GM12878 (cell line): ENCODE data around the gene SLC35F3. TPM values are rescaled to one million over a fixed set of nuclear protein-coding genes. Genes with fewer than 3 reads are reported as not detected.

ENCODE experiments used
- ATAC-seq: fragments of 200-7000 bp; cut with Tn5 transposase; 3 replicates; pipeline ENCODE4 v1.9.1; 2020; ENCODE audit warnings: mild to moderate bottlenecking, moderate library complexity
- BruUV-seq: library from RNA; stranded (reverse); fragments of 400-500 nt; replicated peaks from 2 replicates; lab custom pipeline; 2021; lab: Mats Ljungman, UMichigan
- CTCF ChIA-PET: fragments of 300-600 bp; sonication (Branson Sonifier 250); formaldehyde crosslinking; extraction: SDS; loops from one replicate; lab custom pipeline; 2021; ENCODE audit warnings: inconsistent platforms; lab: Yijun Ruan, JAX
- POLR2A ChIA-PET: fragments of 350-600 bp; formaldehyde crosslinking; extraction: SDS; loops from one replicate; lab custom pipeline; 2021; ENCODE audit warnings: inconsistent platforms; lab: Charles Lee
- RAD21 ChIA-PET: fragments of 300-600 bp; sonication (Branson Sonifier 250); formaldehyde crosslinking; loops from one replicate; lab custom pipeline; 2023; ENCODE audit warnings: antibody characterized with exemption; ENCODE audit not compliant: unreplicated experiment; lab: Charles Lee
- SMC1A ChIA-PET: fragments of 300-600 bp; sonication (Branson Sonifier 250); formaldehyde crosslinking; loops from one replicate; lab custom pipeline; 2023; ENCODE audit not compliant: unreplicated experiment, uncharacterized antibody; lab: Charles Lee
- DNase-seq: peaks from one replicate; pipeline ENCODE4 v3.0.0-alpha.2; 2011; ENCODE audit warnings: low read depth, low spot score
- FAIRE-seq: peaks from 3 replicates; lab custom pipeline; 2011; peaks lifted over from hg19 to GRCh38; lab: Jason Lieb, UNC
- H2AFZ ChIP-seq: 2 replicates; pipeline ENCODE4 v1.6.0; 2011; ENCODE audit warnings: low read depth, low read length, control low read depth; ENCODE audit not compliant: control insufficient read depth
- H3K27ac ChIP-seq: 2 replicates; pipeline ENCODE4 v1.5.1; 2011; ENCODE audit warnings: control low read depth; ENCODE audit not compliant: control insufficient read depth, insufficient read depth
- H3K27me3 ChIP-seq, 2 experiments: replicated peaks in 1 of 2; 2 replicates each; pipeline versions ENCODE4 v1.6.0 to v1.6.1; 2011; ENCODE audit warnings: low read length in 1 of 2; ENCODE audit not compliant: control insufficient read depth in 2 of 2, insufficient read depth in 2 of 2
- H3K36me3 ChIP-seq, 2 experiments: 2 replicates each; pipeline ENCODE4 v1.5.1; 2011; ENCODE audit warnings: low read length in 1 of 2; ENCODE audit not compliant: control insufficient read depth in 2 of 2, insufficient read depth in 2 of 2
- H3K4me1 ChIP-seq: 2 replicates; pipeline ENCODE4 v1.6.1; 2011; ENCODE audit warnings: mild to moderate bottlenecking, low read length, moderate library complexity, mixed read lengths; ENCODE audit not compliant: control insufficient read depth, insufficient read depth
- H3K4me2 ChIP-seq: 2 replicates; pipeline ENCODE4 v1.6.0; 2011; ENCODE audit warnings: control low read depth; ENCODE audit not compliant: control insufficient read depth, insufficient read depth
- H3K4me3 ChIP-seq: fragments of 200-600 bp; sonication (generic); 2 replicates; pipeline ENCODE4 v1.5.1; 2016
- H3K79me2 ChIP-seq: 2 replicates; pipeline ENCODE4 v1.6.0; 2011; ENCODE audit warnings: low read length; ENCODE audit not compliant: control insufficient read depth, insufficient read depth
- H3K9ac ChIP-seq: 2 replicates; pipeline ENCODE4 v1.8.0; 2011; ENCODE audit warnings: low read length, control low read depth, mixed read lengths; ENCODE audit not compliant: control insufficient read depth, insufficient read depth
- H3K9me3 ChIP-seq: replicated peaks from 3 replicates; pipeline ENCODE4 v1.5.1; 2011; ENCODE audit warnings: mild to moderate bottlenecking, low read length; ENCODE audit not compliant: control insufficient read depth, insufficient read depth
- H4K20me1 ChIP-seq: 2 replicates; pipeline ENCODE4 v1.6.0; 2011; ENCODE audit not compliant: control insufficient read depth, insufficient read depth
- KAT2A ChIP-seq: conservative IDR thresholded peaks from 2 replicates; pipeline ENCODE4 v1.6.1; 2011; ENCODE audit warnings: low read depth, low read length; ENCODE audit not compliant: control insufficient read depth
- RBBP5 ChIP-seq: fragments of 200-600 bp; sonication (generic); conservative IDR thresholded peaks from 2 replicates; pipeline ENCODE4 v1.6.1; 2016
- SIX5 ChIP-seq: IDR thresholded peaks from 2 replicates; pipeline ENCODE4 v1.6.1; 2011; ENCODE audit warnings: mild to moderate bottlenecking, low read depth, low read length, moderate library complexity; ENCODE audit not compliant: severe bottlenecking
- STAT3 ChIP-seq: IDR thresholded peaks from 2 replicates; pipeline ENCODE4 v1.6.1; 2011; ENCODE audit warnings: low read depth, low read length, improper control_type of control experiment
- WGBS: methylation state at CpG from one replicate; pipeline ENCODE4 v1.1.6; 2016; ENCODE audit warnings: low lambda C conversion rate; ENCODE audit not compliant: insufficient replicate concordance, insufficient coverage; ENCODE audit errors: missing lambda C conversion rate; 5-methylcytosine and 5-hydroxymethylcytosine counted together
- in situ Hi-C: fragments of 300-500 bp; cut with MboI; formaldehyde crosslinking; loops from 9 replicates; pipeline ENCODE4 v1.14.3; 2018; ENCODE audit warnings: mixed read lengths
- intact Hi-C: fragments of 100-400 bp; cut with micrococcal nuclease; formaldehyde crosslinking; loops from one replicate; pipeline ENCODE4 v1.14.2; 2022; ENCODE audit not compliant: unreplicated experiment
- polyA plus RNA-seq, 11 experiments: library from polyadenylated mRNA; depleted of rRNA in 4 of 11; unstranded in 6 of 11; stranded (reverse) in 5 of 11; fragments of >200 nt; fragmentation: Nextera tagmentation in 4 of 11; fragmentation: Illumina TruSeq in 1 of 11; extraction: Ambion mirVana in 4 of 11; extraction: Trizol in 1 of 11; gene quantifications; 1 replicate in 1 of 11; 2 replicates in 10 of 11; pipeline versions ENCODE4 v1.2.1 to v1.2.3, GENCODE V29; 2011 to 2016; ENCODE audit warnings: inconsistent platforms in 2 of 11, missing spikeins in 2 of 11, low read depth in 1 of 11
- total RNA-seq, 4 experiments: library from RNA; depleted of rRNA in 3 of 4; stranded (reverse); fragments of >200 nt in 3 of 4; fragmentation: Illumina TruSeq in 1 of 4; extraction: Trizol in 1 of 4; gene quantifications; 2 replicates each; pipeline versions ENCODE4 v1.2.1 to v1.2.3, GENCODE V29; 2013 to 2021
- TF ChIP-seq, protein P1 (sequence below): fragments of 450-650 bp; IDR thresholded peaks from 2 replicates; pipeline ENCODE4 v1.6.1; 2017; ENCODE audit warnings: antibody characterized with exemption, mild to moderate bottlenecking, moderate library complexity
- TF ChIP-seq, protein P2 (sequence below): fragments of 450-650 bp; IDR thresholded peaks from 2 replicates; pipeline ENCODE4 v1.6.1; 2017; ENCODE audit warnings: mild to moderate bottlenecking, moderate library complexity

SLC35F3 gene
- total and polyA plus RNA-seq, 10 of the 15 experiments (the other 5 are each of a cell fraction or from before 2014, with no cell fraction given), result 1.0 to 8.6 (median 5.7) TPM

DNA sequence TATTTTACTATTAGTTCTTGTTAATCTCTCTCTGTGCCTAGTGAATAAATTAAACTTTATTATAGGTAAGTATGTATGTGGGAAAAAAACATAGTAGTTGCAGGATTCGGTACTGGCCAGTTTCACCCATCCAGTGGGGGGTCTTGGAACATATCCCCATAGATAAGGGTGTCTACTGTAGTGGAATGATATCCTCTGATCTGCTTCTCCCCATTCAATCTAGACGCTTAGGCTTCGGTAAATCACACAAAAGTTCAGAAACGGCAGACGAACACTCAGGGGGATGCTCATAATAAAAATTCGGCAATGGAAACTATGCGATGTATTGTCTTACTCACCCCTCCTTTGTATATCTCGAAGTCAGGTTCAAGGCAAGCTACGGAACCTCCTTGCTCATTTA lies 235.9 kb downstream of the SLC35F3 start:
- BruUV-seq, result no TSS peak
- no peak for ATAC-seq
- Histone ChIP-seq H3K9ac (no peak overlapping the region), H3K4me3 (no peak overlapping the region), H3K4me1 (no peaks in the 10 kb centered on the region), H3K27ac (no peak overlapping the region), H2AFZ (no peak overlapping the region), H3K9me3 (no peaks in the 10 kb centered on the region), H3K4me2 (no peak overlapping the region), H3K79me2 (no peaks in the 10 kb centered on the region), H3K36me3 (no peaks in the 10 kb centered on the region), H4K20me1 (no peaks in the 10 kb centered on the region), H3K27me3 (no peaks in the 10 kb centered on the region)
- intact Hi-C loops, result no loop called here
- FAIRE-seq, result no peak
- RAD21 ChIA-PET, result no interaction called here
- 59% methylated on average over 9 of the region's 9 CpGs for whole genome bisulfite sequencing
- CTCF ChIA-PET, result interaction anchor here (1.4 kb wide), 1 partner anchor 170 kb away, joined by 5 read pairs; no protein-coding TSS in a partner anchor
- no peak for DNase-seq
- TF ChIP-seq STAT3 (no peak), RBBP5 (no peak), SIX5 (no peak), KAT2A (no peak)
- TF ChIP-seq, protein P1, sequence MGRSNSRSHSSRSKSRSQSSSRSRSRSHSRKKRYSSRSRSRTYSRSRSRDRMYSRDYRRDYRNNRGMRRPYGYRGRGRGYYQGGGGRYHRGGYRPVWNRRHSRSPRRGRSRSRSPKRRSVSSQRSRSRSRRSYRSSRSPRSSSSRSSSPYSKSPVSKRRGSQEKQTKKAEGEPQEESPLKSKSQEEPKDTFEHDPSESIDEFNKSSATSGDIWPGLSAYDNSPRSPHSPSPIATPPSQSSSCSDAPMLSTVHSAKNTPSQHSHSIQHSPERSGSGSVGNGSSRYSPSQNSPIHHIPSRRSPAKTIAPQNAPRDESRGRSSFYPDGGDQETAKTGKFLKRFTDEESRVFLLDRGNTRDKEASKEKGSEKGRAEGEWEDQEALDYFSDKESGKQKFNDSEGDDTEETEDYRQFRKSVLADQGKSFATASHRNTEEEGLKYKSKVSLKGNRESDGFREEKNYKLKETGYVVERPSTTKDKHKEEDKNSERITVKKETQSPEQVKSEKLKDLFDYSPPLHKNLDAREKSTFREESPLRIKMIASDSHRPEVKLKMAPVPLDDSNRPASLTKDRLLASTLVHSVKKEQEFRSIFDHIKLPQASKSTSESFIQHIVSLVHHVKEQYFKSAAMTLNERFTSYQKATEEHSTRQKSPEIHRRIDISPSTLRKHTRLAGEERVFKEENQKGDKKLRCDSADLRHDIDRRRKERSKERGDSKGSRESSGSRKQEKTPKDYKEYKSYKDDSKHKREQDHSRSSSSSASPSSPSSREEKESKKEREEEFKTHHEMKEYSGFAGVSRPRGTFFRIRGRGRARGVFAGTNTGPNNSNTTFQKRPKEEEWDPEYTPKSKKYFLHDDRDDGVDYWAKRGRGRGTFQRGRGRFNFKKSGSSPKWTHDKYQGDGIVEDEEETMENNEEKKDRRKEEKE, result no peak
- TF ChIP-seq, protein P2, sequence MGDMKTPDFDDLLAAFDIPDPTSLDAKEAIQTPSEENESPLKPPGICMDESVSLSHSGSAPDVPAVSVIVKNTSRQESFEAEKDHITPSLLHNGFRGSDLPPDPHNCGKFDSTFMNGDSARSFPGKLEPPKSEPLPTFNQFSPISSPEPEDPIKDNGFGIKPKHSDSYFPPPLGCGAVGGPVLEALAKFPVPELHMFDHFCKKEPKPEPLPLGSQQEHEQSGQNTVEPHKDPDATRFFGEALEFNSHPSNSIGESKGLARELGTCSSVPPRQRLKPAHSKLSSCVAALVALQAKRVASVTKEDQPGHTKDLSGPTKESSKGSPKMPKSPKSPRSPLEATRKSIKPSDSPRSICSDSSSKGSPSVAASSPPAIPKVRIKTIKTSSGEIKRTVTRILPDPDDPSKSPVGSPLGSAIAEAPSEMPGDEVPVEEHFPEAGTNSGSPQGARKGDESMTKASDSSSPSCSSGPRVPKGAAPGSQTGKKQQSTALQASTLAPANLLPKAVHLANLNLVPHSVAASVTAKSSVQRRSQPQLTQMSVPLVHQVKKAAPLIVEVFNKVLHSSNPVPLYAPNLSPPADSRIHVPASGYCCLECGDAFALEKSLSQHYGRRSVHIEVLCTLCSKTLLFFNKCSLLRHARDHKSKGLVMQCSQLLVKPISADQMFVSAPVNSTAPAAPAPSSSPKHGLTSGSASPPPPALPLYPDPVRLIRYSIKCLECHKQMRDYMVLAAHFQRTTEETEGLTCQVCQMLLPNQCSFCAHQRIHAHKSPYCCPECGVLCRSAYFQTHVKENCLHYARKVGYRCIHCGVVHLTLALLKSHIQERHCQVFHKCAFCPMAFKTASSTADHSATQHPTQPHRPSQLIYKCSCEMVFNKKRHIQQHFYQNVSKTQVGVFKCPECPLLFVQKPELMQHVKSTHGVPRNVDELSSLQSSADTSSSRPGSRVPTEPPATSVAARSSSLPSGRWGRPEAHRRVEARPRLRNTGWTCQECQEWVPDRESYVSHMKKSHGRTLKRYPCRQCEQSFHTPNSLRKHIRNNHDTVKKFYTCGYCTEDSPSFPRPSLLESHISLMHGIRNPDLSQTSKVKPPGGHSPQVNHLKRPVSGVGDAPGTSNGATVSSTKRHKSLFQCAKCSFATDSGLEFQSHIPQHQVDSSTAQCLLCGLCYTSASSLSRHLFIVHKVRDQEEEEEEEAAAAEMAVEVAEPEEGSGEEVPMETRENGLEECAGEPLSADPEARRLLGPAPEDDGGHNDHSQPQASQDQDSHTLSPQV, result no peak
- in situ Hi-C loops, result no loop called here
- SMC1A ChIA-PET, result no interaction called here
- POLR2A ChIA-PET, result no interaction called here
